Sigmoid colon (tissue), 4 donors: ENCODE measurements around the gene POU2AF3.
"Not testable (repeated sequence)": the region's sequence is repeated elsewhere in the genome, so short reads cannot be mapped to it uniquely, and the experiment has no call there.

Experiments
- EP300 ChIP-seq, 4 donors: sonication (generic); formaldehyde crosslinking; IDR thresholded peaks; one replicate each; pipeline ENCODE4 v1.6.1; 2017; ENCODE audit warnings: antibody characterized with exemption in 4 of 4
- POLR2A ChIP-seq, 2 donors: fragments of 450-650 bp; IDR thresholded peaks; one replicate each; pipeline ENCODE4 v1.6.1; 2016; ENCODE audit warnings: antibody characterized with exemption in 2 of 2, mild to moderate bottlenecking in 2 of 2, moderate library complexity in 2 of 2
- POLR2AphosphoS5 ChIP-seq, 4 donors: sonication (generic); formaldehyde crosslinking; IDR thresholded peaks; one replicate each; pipeline ENCODE4 v1.6.1; 2017; ENCODE audit warnings: antibody characterized with exemption in 4 of 4
- TF ChIP-seq, protein P1 (sequence below), 4 experiments: fragments of 450-650 bp in 3 of 4; fragments of 200-600 bp in 1 of 4; IDR thresholded peaks; one replicate each; pipeline ENCODE4 v1.5.1; 2016 to 2019; ENCODE audit warnings: antibody characterized with exemption in 4 of 4, mild to moderate bottlenecking in 3 of 4, moderate library complexity in 2 of 4

DNA sequence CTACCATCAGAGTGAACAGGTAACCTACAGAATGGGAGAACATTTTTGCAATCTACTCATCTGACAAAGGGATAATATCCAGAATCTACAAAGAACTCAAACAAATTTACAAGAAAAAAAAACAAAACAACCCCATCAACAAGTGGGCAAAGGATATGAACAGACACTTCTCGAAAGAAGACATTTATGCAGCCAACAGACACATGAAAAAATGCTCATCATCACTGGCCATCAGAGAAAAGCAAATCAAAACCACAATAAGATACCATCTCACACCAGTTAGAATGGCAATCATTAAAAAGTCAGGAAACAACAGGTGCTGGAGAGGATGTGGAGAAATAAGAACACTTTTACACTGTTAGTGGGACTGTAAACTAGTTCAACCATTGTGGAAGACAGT, 5.9 kb upstream of the POU2AF3 start:
- TF ChIP-seq, protein P1, sequence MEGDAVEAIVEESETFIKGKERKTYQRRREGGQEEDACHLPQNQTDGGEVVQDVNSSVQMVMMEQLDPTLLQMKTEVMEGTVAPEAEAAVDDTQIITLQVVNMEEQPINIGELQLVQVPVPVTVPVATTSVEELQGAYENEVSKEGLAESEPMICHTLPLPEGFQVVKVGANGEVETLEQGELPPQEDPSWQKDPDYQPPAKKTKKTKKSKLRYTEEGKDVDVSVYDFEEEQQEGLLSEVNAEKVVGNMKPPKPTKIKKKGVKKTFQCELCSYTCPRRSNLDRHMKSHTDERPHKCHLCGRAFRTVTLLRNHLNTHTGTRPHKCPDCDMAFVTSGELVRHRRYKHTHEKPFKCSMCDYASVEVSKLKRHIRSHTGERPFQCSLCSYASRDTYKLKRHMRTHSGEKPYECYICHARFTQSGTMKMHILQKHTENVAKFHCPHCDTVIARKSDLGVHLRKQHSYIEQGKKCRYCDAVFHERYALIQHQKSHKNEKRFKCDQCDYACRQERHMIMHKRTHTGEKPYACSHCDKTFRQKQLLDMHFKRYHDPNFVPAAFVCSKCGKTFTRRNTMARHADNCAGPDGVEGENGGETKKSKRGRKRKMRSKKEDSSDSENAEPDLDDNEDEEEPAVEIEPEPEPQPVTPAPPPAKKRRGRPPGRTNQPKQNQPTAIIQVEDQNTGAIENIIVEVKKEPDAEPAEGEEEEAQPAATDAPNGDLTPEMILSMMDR (IDR thresholded peaks at IDR 0.05) = not testable (repeated sequence)
- TF ChIP-seq POLR2A, POLR2AphosphoS5, EP300 (IDR thresholded peaks at IDR 0.05): not testable (repeated sequence)
